Measurements from ENCODE around the gene COBLL1.

The COBLL1 gene

GRCh38 chr2:164642946-164643555 is 198.6 kb downstream of the COBLL1 start:
- H3K27me3 ChIP-seq = no peaks in the 10 kb centered on the region
- no peaks in the 10 kb centered on the region for H3K4me1 ChIP-seq (ENCODE audit: control insufficient read depth in 1 of 2, insufficient read depth in 1 of 2, low read depth in 1 of 2, low read length in 1 of 2)
- no peak overlapping the region for H3K4me3 ChIP-seq (ENCODE audit: low read depth in 1 of 2, low read length in 1 of 2)
- TF ChIP-seq CTCF (IDR thresholded peaks at IDR 0.05) = no peak
- H3K9me3 ChIP-seq = no peaks in the 10 kb centered on the region
- H3K27ac ChIP-seq = no peak overlapping the region
- H3K36me3 ChIP-seq = no peaks in the 10 kb centered on the region

GRCh38 chr2:164642268-164642667 is 199.4 kb downstream of the COBLL1 start:
- Histone ChIP-seq H3K27ac (no peak overlapping the region), H3K36me3 (no peaks in the 10 kb centered on the region), H3K4me1 (ENCODE audit: control insufficient read depth in 1 of 2, insufficient read depth in 1 of 2, low read depth in 1 of 2, low read length in 1 of 2) (no peaks in the 10 kb centered on the region), H3K9me3 (no peaks in the 10 kb centered on the region), H3K4me3 (ENCODE audit: low read depth in 1 of 2, low read length in 1 of 2) (no peak overlapping the region), H3K27me3 (no peaks in the 10 kb centered on the region)
- no peak for TF ChIP-seq CTCF (IDR thresholded peaks at IDR 0.05)

All from neutrophil (primary cell).